Pons (tissue), 1 donor: ENCODE data around the gene MTCH2.
"Not testable (repeated sequence)": the region's sequence is repeated elsewhere in the genome, so short reads cannot be mapped to it uniquely, and the experiment has no call there.

Source experiments
- DNase-seq: peaks from one replicate; pipeline ENCODE4 v3.0.0-alpha.2; 2016; ENCODE audit warnings: low spot score

The MTCH2 gene

GRCh38 chr11:47636331-47636730 lies 6.0 kb downstream of the MTCH2 start:
- DNase-seq, result not testable (repeated sequence)

- no peak for DNase-seq
Observed at GRCh38 chr11:47631473-47631872, 10.9 kb downstream of the MTCH2 start.

DNA sequence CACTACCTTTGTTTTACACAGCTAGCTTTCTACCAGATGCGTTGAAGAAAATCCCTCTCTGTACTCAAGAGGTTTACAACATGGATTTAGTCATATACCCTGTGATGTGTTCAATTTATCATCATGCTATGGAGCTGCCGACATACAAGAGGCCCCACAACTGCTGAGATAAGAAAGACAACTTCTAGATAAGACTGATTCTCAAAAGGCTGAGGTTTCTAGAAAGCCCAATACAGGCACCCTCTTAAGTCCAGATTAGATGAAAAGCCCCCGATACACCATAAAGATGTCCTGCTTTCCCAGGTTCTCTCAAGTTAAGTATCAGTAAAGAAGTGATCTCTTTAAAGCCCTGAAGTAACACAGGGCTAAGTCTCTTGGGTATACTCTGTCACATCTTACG lies 14.3 kb downstream of the MTCH2 start:
- DNase-seq, result no peak

DNA sequence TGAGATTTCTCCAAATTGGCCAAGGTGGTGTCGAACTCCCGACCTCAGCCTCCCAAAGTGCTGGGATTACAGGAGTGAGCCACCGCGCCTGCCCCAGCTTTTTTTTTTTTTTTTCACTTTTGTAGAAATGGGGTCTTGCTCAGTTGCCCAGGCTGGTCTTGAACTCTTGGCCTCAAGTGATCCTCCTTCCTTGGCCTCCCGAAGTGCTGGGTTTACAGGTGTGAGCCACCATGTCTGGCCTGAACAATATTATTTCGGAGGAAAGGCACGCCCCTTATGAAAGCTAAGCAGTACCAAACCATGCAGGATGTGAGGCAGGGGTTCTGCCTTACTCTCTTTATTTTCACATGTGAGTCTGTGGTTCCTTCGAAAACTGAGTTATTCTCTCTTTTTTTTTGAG lies 16.1 kb downstream of the MTCH2 start:
- DNase-seq, result no peak

- peak; percentile 67 for DNase-seq
Observed at GRCh38 chr11:47620836-47621378, 21.5 kb downstream of the MTCH2 start.

DNA sequence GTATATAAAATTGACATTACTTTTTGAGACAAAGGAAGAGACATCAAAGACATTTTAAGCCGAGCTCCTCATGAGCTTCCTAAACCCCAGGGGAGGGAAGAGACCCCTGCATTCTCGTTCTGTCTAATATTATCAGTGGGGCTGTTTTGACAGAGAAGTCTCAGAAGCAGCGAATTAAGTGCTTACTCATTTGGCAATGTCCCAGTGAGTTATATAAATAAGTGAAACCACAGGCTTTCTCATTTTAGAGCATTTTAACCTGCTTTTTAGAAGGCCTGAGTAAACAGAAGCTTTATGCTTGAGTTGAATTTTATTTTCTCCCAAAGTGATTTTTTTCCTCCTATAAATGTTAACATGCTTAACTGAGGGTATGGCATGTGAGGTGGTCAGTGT lies 24.9 kb downstream of the MTCH2 start:
- no peak for DNase-seq

DNA sequence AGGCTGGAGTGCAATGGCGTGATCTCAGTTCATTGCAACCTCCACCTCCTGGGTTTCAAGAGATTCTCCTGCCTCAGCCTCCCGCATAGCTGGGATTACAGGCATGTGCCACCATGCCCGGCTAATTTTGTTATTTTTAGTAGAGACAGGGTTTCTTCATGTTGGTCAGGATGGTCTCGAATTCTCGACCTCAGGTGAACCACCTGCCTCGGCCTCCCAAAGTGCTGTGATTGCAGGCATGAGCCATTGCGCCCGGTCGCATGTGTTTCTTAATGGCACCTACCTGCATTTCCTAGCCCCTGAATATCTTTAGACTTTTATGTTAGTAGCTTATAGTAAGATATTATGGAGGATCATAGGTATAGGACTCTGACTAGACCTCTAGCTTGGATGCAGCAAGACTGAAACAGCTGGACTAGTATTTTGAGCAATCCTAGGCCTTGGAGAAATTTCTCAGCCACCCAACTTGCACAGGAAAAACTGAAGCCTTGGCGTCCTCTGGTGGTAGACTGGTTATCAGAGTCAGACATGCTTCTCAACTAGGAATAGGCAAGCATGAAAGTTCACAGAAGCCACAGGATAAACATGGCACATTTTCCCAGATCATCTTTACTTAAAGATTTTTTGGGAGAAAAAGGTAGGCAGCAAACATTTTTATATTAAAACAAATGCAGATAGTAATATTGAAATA lies 25.5 kb downstream of the MTCH2 start:
- DNase-seq, result peak; percentile 76

DNA sequence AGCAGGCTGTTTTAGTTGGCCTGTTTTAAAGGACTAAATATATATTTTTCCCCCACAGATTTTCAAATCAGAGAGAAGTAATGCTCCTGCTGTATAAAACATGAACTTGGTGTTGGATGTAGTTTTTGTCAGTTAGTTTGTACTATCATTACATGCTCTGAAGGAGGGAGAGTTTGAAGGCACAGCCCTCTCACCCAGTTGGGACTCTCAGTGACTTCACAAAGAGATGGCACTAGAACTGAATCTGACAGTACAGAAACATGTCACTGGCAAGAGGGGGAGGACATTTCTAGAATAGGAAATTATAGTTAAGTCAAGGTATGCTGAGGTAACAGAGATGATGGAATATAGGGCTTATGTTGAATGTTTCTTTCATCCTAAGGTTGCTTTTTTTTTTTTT lies 27.1 kb downstream of the MTCH2 start:
- DNase-seq, result no peak

DNA sequence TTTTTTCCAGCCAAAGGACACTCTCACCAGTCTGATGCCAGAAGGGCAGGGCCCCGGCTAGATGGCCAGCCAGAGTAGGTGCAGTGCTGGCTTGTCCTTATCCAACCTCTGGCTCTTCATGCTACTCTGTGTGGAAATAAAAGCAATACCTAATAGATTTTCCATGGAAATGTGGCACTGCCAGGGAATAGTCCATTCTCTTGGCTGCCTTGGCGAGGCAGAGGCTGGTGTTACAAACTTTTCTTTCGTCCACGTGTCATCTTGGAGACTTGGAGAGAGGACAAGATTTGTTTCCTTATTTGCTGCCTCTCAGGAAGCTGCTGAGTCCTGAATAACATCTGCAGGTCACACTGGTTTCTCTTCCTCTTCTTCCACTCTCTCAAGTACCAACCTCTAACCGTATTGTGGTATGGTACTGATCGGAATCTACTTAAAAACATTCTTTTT lies 31.0 kb downstream of the MTCH2 start:
- peak; percentile 89 for DNase-seq

- no peak for DNase-seq
Observed at GRCh38 chr11:47609675-47610074, 32.7 kb downstream of the MTCH2 start.

GRCh38 chr11:47607380-47607779 lies 35.0 kb downstream of the MTCH2 start:
- no peak for DNase-seq

DNA sequence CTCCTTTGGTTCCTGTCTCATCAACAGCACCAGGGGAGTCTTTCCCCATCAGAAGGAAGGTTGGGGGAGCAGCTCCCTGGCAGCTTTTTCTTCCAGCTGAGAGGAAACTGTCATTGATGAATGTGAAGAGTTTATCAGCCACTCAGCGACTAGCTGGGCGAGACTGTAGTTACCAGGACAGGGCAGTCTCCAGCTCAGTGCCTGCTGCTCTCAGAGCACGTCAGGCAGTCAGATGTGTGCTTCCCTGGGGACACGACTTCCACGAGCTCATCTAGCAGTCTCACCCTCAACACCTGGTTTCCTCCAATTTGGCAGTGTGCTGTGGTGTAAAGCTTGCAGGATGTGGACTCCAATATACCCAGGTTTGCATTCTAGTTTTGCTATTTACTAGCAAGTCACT lies 35.6 kb downstream of the MTCH2 start:
- DNase-seq, result no peak

DNA sequence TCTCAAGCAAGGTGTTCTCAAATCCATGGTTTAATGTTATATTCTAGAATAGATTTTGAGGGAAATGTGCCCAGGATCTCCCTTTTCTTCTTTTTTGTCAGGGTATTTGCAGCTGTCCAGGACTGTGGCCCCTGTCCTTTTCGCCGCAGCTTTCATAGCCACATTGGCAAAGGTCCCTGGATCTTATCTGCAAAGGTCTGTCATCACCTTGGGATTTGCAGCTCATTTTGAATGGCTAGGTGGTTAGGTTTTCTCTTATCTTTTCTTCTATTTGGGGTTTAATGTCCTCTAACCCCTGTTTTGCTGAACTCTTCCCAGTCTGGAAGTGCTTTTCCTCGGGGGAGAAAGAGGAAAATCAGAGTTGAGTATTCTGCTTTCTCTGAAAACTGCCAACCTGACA lies 36.4 kb downstream of the MTCH2 start:
- no peak for DNase-seq

DNA sequence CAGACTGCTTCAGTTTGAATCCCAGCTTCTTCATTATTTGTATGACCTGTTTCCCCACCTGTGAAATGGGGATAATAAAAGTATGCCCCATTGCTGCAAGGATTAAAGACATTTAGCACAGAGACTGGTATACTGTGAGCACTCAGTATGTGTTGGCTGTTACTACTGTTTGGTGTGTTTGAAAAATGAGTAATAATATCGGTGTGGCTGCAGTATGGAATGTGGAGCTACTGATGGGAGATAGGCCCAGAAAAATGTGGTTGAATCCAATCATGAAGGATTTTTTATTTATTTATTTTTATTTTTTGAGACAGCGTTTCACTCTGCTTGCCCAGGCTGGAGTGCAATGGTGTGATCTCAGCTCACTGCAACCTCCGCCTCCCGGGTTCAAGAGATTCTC lies 39.1 kb downstream of the MTCH2 start:
- no peak for DNase-seq

GRCh38 chr11:47599902-47600301 lies 42.5 kb downstream of the MTCH2 start:
- DNase-seq, result no peak

DNA sequence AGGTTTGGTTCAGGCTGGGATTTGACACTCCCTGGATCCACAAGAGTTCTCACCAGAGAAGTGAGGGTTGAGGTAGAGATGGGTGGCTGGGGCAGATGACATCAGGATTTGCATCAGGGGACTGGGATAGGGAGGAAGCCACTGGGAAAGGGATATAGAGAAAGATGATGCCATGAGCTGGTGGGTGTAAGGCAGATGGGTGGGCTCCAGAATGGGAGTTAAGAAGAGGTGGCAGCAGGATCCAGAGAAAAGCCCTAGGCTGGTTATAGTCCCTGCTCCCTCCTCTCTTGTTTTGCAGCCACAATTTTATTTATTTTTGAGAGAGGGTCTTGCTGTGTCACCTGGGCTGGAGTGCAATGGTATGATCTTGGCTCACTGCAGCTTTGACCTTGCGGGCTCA lies 46.4 kb downstream of the MTCH2 start:
- DNase-seq, result no peak

DNA sequence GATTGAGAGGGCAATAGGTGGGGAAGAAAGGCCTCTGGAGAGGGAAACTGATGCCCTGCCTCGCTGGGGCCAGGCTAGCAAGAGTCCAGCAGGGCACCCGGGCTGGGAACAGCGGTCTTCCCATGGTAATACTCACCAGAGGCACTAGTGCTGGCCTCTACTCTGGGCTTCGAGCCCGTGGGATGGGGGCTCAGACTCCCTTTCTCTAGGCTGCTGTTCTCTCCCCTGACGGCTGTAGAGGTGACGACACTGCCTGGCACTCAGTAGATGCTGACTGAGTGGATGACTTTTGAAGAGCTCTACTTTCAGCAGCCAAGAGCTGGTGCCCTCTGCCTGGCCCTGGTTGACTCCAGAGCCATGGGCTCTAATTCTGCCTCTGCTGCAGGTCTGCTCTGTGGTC lies 47.3 kb downstream of the MTCH2 start:
- DNase-seq, result no peak

DNA sequence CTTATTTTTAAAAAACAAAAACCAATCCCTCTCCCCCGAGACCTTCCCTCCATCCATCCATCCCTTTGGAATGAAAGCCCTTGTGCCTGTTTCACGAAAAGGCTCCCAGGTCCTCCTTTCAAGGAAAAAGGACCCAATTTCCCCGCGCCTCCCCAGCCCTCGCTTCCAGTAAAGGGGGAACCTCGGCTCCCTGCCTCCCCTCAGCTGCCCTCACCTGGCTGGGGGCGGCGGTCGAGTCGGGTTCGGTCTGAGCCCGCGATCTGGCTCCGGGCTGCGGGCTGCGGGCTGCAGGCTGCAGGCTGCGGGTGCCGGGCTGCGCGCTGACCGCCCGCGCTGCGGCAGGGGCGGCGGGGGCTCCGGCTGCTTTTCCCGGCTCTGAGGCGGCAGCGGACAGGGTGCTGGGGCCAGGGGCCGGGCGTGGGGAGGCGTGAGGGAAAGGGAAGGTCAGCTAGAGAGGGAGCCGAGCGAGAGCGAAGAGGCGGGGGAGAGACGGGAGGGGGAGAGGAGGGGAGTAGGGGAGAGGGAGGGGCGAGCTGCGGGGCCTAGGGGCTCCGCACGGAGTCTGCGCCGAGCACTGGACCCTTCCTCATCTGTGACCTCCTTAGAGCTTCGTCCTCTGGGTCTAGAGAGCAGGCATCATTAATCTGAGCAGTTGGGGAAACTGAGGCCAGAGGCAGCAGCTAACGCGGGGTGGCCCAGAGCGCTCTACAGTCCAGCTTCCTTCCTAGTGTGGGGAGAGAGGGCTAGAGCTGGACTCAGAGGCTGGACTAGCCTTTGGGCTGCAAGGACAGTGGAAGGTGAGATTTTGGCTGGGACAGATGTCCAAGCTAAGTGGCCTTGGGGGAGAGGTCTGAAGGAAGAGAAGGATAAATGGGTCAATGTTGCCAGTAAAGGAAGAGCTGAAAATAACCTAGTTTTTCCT lies 48.2 kb downstream of the MTCH2 start, which contains the start of gene C1QTNF4:
TSS of gene C1QTNF4 (minus strand) at position 478 of the 922 bp plus-strand sequence. CDS start 3,601 bp downstream, outside the sequence.
- no peak for DNase-seq

DNA sequence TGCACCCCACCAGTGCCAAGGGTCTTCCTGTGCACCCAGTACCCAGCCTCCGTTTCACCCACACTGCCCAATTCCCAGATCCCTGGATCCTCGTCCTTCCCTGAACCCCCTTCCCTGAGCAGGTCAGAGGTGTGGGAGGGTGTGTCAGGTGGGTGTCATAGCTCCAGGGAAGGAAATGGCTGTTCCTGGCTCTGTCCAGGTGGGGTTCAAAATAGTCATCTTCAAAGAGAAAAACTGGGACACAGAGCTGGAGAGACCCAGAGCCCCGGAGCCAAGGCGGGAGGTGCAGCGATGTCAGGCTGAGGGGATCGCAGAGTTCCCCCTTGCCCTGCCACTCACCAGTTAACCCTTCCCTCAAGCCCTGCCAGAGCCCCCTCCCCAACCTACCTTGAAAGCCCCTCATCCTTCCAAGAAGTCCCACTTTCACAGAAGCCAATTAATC lies 48.8 kb downstream of the MTCH2 start:
- no peak for DNase-seq

DNA sequence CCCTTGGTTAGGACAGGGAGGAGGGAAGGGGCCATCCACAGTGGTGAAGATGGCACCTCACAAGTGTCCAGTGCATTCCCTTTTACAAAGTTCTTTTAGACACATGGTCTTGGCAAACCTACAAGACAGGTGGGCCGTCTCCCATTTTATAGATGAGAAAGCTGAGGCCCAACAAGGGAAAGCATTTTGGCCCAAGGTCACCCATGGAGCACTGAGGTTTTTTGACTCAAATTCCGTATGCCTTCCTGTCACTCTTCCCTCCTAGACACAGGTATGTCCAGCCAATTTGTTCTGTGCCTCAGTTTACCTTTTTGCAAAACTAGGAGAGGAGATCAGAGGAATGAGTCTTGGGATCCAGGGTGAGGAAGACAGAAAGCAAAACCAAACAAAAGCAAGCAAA lies 49.4 kb downstream of the MTCH2 start:
- no peak for DNase-seq

DNA sequence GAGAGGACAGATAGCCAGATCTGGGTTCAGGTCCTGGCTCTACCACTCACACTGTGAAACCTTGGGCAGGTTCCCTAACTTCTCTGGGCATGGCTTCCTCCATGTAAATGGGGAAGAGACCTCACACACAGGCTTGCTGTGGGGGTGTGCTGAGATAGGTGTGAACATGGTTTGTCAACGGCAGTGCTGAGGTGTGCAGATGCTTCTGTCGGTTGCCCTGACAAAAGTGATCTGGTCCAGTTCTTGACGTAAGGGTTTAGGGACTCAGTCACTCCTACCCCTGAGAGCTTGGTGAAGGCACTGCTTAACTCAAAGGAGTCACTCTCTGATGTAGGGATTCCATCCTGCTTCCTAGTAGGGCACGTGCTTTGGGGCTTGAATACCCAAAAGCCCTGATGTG lies 50.1 kb downstream of the MTCH2 start:
- no peak for DNase-seq

GRCh38 chr11:47591764-47592163 lies 50.6 kb downstream of the MTCH2 start:
- DNase-seq, result no peak
